HG03135 (cell line): ENCODE measurements around the gene NCKIPSD.
A peak's percentile ranks its signal among the peaks of the same experiment; 100 is the strongest.

Experiments used
- ATAC-seq: cut with Tn5 transposase; IDR thresholded peaks from one replicate; pipeline ENCODE4 v1.9.1; 2021; ENCODE audit warnings: mild to moderate bottlenecking, moderate library complexity; ENCODE audit not compliant: unreplicated experiment

NCKIPSD gene

GRCh38 chr3:48651771-48652170 lies 33.9 kb downstream of the NCKIPSD start:
- ATAC-seq: no peak

GRCh38 chr3:48650723-48651122 lies 35.0 kb downstream of the NCKIPSD start:
- ATAC-seq: no peak

GRCh38 chr3:48648188-48648850 lies 37.4 kb downstream of the NCKIPSD start:
- ATAC-seq: no peak

- no peak for ATAC-seq
These were observed 38.0 kb downstream of the NCKIPSD start for GRCh38 chr3:48647714-48648113.

GRCh38 chr3:48644898-48645760 lies 40.6 kb downstream of the NCKIPSD start:
- ATAC-seq: no peak

GRCh38 chr3:48642605-48643004 lies 43.1 kb downstream of the NCKIPSD start:
- no peak for ATAC-seq

GRCh38 chr3:48641396-48641795 lies 44.3 kb downstream of the NCKIPSD start:
- ATAC-seq: no peak

GRCh38 chr3:48639944-48640606 lies 45.6 kb downstream of the NCKIPSD start:
- ATAC-seq: no peak

GRCh38 chr3:48637305-48637704 lies 48.4 kb downstream of the NCKIPSD start:
- ATAC-seq: no peak

GRCh38 chr3:48636149-48636655 lies 49.5 kb downstream of the NCKIPSD start:
- ATAC-seq: no peak

- ATAC-seq: peak; percentile 88
These were observed 50.3 kb downstream of the NCKIPSD start, which contains the start of gene SLC26A6 for GRCh38 chr3:48635222-48636021. Gene SLC26A6 (minus strand): TSS chr3:48635461. CDS start chr3:48635393, 68 bp downstream.

- peak; percentile 21 for ATAC-seq
These were observed 51.0 kb downstream of the NCKIPSD start for GRCh38 chr3:48634661-48635221.

GRCh38 chr3:48633743-48634142 lies 52.0 kb downstream of the NCKIPSD start:
- ATAC-seq: no peak

- no peak for ATAC-seq
These were observed 52.5 kb downstream of the NCKIPSD start for GRCh38 chr3:48633256-48633655.

GRCh38 chr3:48631516-48632448 lies 53.9 kb downstream of the NCKIPSD start:
- no peak for ATAC-seq

GRCh38 chr3:48630833-48631232 lies 54.9 kb downstream of the NCKIPSD start:
- ATAC-seq: no peak

GRCh38 chr3:48630407-48630806 lies 55.3 kb downstream of the NCKIPSD start:
- no peak for ATAC-seq

- no peak for ATAC-seq
These were observed 55.8 kb downstream of the NCKIPSD start for GRCh38 chr3:48629894-48630293.
